B cell (primary cell): ENCODE data around the gene ADGRF5.

Experiments used
- CTCF ChIP-seq: fragments of 200-600 bp; IDR thresholded peaks from one replicate; pipeline ENCODE4 v1.8.0; 2022; ENCODE audit warnings: antibody characterized with exemption, mild to moderate bottlenecking
- EZH2 ChIP-seq: IDR thresholded peaks from 2 replicates; pipeline ENCODE4 v1.6.1; 2012; ENCODE audit warnings: borderline replicate concordance, low read depth, mild to moderate bottlenecking, moderate library complexity, low read length; ENCODE audit not compliant: insufficient read depth, poor library complexity, severe bottlenecking

- TF ChIP-seq CTCF (no peak), EZH2 (no peak)
Measured at GRCh38 chr6:46926481-46926880, 4.7 kb upstream of the ADGRF5 start.
